IMR-90 (cell line): ENCODE measurements around the gene FAM83E. TPM values are rescaled to one million over a fixed set of nuclear protein-coding genes. Genes with fewer than 3 reads are reported as not detected.

Experiments used
- ATAC-seq: fragments of 200-7000 bp; cut with Tn5 transposase; 2 replicates; pipeline ENCODE4 v1.9.1; 2020; ENCODE audit warnings: low read depth, mild to moderate bottlenecking, moderate library complexity
- BruUV-seq: library from RNA; stranded (reverse); fragments of 400-500 nt; replicated peaks from 2 replicates; lab custom pipeline; 2021; lab: Mats Ljungman, UMichigan
- CTCF ChIA-PET: fragments of 300-600 bp; formaldehyde crosslinking; extraction: SDS; loops from one replicate; lab custom pipeline; 2021; ENCODE audit warnings: antibody characterized with exemption; lab: Yijun Ruan, JAX
- POLR2A ChIA-PET: fragments of 300-600 bp; sonication (Branson Sonifier 250); formaldehyde crosslinking; loops from one replicate; lab custom pipeline; 2022; ENCODE audit warnings: antibody characterized with exemption; ENCODE audit not compliant: unreplicated experiment; lab: Charles Lee
- DNase-seq: peaks from one replicate; pipeline ENCODE4 v3.0.0; 2013
- H2AFZ ChIP-seq: replicated peaks from 2 replicates; pipeline ENCODE3; 2013; ENCODE audit warnings: low read length, mild to moderate bottlenecking; ENCODE audit not compliant: poor library complexity
- H2AK5ac ChIP-seq: 2 replicates; pipeline ENCODE4 v1.6.1; 2013; ENCODE audit warnings: low read depth, low read length, inconsistent platforms
- H2AK9ac ChIP-seq: replicated peaks from 2 replicates; pipeline ENCODE3; 2013; ENCODE audit warnings: mild to moderate bottlenecking, low read depth, low read length, moderate library complexity; ENCODE audit not compliant: poor library complexity
- H2BK120ac ChIP-seq: 2 replicates; pipeline ENCODE4 v1.6.1; 2013; ENCODE audit warnings: low read depth, low read length, inconsistent platforms
- H2BK15ac ChIP-seq: 3 replicates; pipeline ENCODE4 v1.6.1; 2013; ENCODE audit warnings: low read depth, low read length, inconsistent platforms
- H2BK20ac ChIP-seq: 2 replicates; pipeline ENCODE4 v1.6.1; 2013; ENCODE audit warnings: low read depth, mild to moderate bottlenecking, inconsistent platforms, low read length, moderate library complexity
- H2BK5ac ChIP-seq: 2 replicates; pipeline ENCODE4 v1.6.1; 2013; ENCODE audit warnings: mild to moderate bottlenecking, low read depth, low read length, inconsistent platforms; ENCODE audit not compliant: poor library complexity, severe bottlenecking
- H3K14ac ChIP-seq: replicated peaks from 2 replicates; pipeline ENCODE4 v1.6.1; 2013; ENCODE audit warnings: low read depth, low read length, inconsistent platforms
- H3K18ac ChIP-seq: 2 replicates; pipeline ENCODE4 v1.6.1; 2013; ENCODE audit warnings: low read depth, low read length, control low read depth
- H3K23ac ChIP-seq: 2 replicates; pipeline ENCODE4 v1.6.1; 2013; ENCODE audit warnings: low read depth, low read length, inconsistent platforms
- H3K27ac ChIP-seq: 2 replicates; pipeline ENCODE4 v1.5.1; 2013; ENCODE audit warnings: mild to moderate bottlenecking, control low read depth, low read length; ENCODE audit not compliant: insufficient read depth
- H3K27me3 ChIP-seq: 2 replicates; pipeline ENCODE4 v1.6.1; 2013; ENCODE audit warnings: low read length; ENCODE audit not compliant: control insufficient read depth, insufficient read depth
- H3K36me3 ChIP-seq: 2 replicates; pipeline ENCODE4 v1.6.1; 2013; ENCODE audit warnings: low read length, mixed read lengths; ENCODE audit not compliant: control insufficient read depth, insufficient read depth
- H3K4ac ChIP-seq: 2 replicates; pipeline ENCODE4 v1.6.1; 2013; ENCODE audit warnings: low read depth, low read length, inconsistent platforms
- H3K4me1 ChIP-seq: 2 replicates; pipeline ENCODE4 v1.6.1; 2013; ENCODE audit warnings: low read length, mixed read lengths; ENCODE audit not compliant: control insufficient read depth, insufficient read depth
- H3K4me2 ChIP-seq: 2 replicates; pipeline ENCODE4 v1.6.1; 2013; ENCODE audit warnings: low read depth, mild to moderate bottlenecking, control low read depth, low read length, moderate library complexity
- H3K4me3 ChIP-seq: 2 replicates; pipeline ENCODE4 v1.5.1; 2013; ENCODE audit warnings: low read depth, mild to moderate bottlenecking, control low read depth, low read length, moderate library complexity; ENCODE audit not compliant: insufficient read depth
- H3K56ac ChIP-seq: 2 replicates; pipeline ENCODE4 v1.6.1; 2013; ENCODE audit warnings: low read length, inconsistent platforms; ENCODE audit not compliant: insufficient read depth; ENCODE audit errors: extremely low read depth
- H3K79me1 ChIP-seq, 2 experiments: 2 replicates each; pipeline ENCODE4 v1.6.1; 2013; ENCODE audit warnings: low read length in 2 of 2, inconsistent platforms in 1 of 2, low read depth in 1 of 2
- H3K9ac ChIP-seq: 2 replicates; pipeline ENCODE4 v1.6.1; 2013; ENCODE audit warnings: low read depth, low read length, control low read depth
- H3K9me1 ChIP-seq: 2 replicates; pipeline ENCODE4 v1.6.1; 2013; ENCODE audit warnings: low read length, inconsistent platforms; ENCODE audit not compliant: insufficient read depth
- H3K9me3 ChIP-seq: 2 replicates; pipeline ENCODE4 v1.6.1; 2013; ENCODE audit warnings: low read length; ENCODE audit not compliant: control insufficient read depth, insufficient read depth
- H4K20me1 ChIP-seq: 2 replicates; pipeline ENCODE4 v1.6.1; 2013; ENCODE audit warnings: low read length, inconsistent platforms; ENCODE audit not compliant: insufficient read depth
- H4K5ac ChIP-seq: 2 replicates; pipeline ENCODE4 v1.6.1; 2013; ENCODE audit warnings: mild to moderate bottlenecking, low read depth, low read length, control low read depth
- H4K8ac ChIP-seq, 2 experiments: 2 replicates each; pipeline ENCODE4 v1.6.1; 2013; ENCODE audit warnings: low read depth in 2 of 2, low read length in 2 of 2, control low read depth in 1 of 2, inconsistent platforms in 1 of 2
- H4K91ac ChIP-seq: 2 replicates; pipeline ENCODE4 v1.6.1; 2013; ENCODE audit warnings: low read depth, low read length, inconsistent platforms; ENCODE audit not compliant: insufficient read depth
- BHLHE40 ChIP-seq: fragments of 150-350 bp; IDR thresholded peaks from 2 replicates; pipeline ENCODE4 v1.6.1; 2016; ENCODE audit warnings: mild to moderate bottlenecking, low read depth, low read length
- CHD1 ChIP-seq: IDR thresholded peaks from 2 replicates; pipeline ENCODE4 v1.6.1; 2012; ENCODE audit warnings: low read depth, low read length, improper control_type of control experiment
- FOS ChIP-seq: fragments of 150-350 bp; IDR thresholded peaks from 2 replicates; pipeline ENCODE4 v1.6.1; 2016; ENCODE audit warnings: low read depth, low read length
- MAFK ChIP-seq: IDR thresholded peaks from 2 replicates; pipeline ENCODE4 v1.6.1; 2012; ENCODE audit warnings: low read depth, low read length, improper control_type of control experiment
- MAZ ChIP-seq: IDR thresholded peaks from 2 replicates; pipeline ENCODE4 v1.6.1; 2012; ENCODE audit warnings: low read depth, mild to moderate bottlenecking, low read length, improper control_type of control experiment, moderate library complexity, borderline replicate concordance
- MXI1 ChIP-seq: IDR thresholded peaks from 2 replicates; pipeline ENCODE4 v1.6.1; 2012; ENCODE audit warnings: low read depth, mild to moderate bottlenecking, low read length, moderate library complexity, borderline replicate concordance
- NFE2L2 ChIP-seq: fragments of 150-350 bp; IDR thresholded peaks from 2 replicates; pipeline ENCODE4 v1.6.1; 2016; ENCODE audit warnings: low read depth, mild to moderate bottlenecking, low read length
- POLR2A ChIP-seq: IDR thresholded peaks from 2 replicates; pipeline ENCODE4 v1.6.1; 2012; ENCODE audit warnings: mild to moderate bottlenecking, low read depth, low read length
- RAD21 ChIP-seq: IDR thresholded peaks from 2 replicates; pipeline ENCODE4 v1.6.1; 2012; ENCODE audit warnings: low read length, improper control_type of control experiment
- RCOR1 ChIP-seq: IDR thresholded peaks from 2 replicates; pipeline ENCODE4 v1.6.1; 2012; ENCODE audit warnings: mild to moderate bottlenecking, low read length, improper control_type of control experiment; ENCODE audit not compliant: insufficient replicate concordance
- RFX5 ChIP-seq: IDR thresholded peaks from 2 replicates; pipeline ENCODE4 v1.8.0; 2012; ENCODE audit warnings: low read depth, mild to moderate bottlenecking, low read length, moderate library complexity
- SMC3 ChIP-seq: fragments of 150-350 bp; IDR thresholded peaks from 2 replicates; pipeline ENCODE4 v1.6.1; 2016; ENCODE audit warnings: low read depth, mild to moderate bottlenecking, antibody characterized with exemption, low read length, moderate library complexity
- WGBS, 2 experiments: methylation state at CpG; one replicate each; pipeline versions ENCODE4 v1.1.5 to v1.1.7; 2013; ENCODE audit warnings: missing lambda C conversion rate in 2 of 2; ENCODE audit not compliant: insufficient read length in 1 of 2; ENCODE audit errors: extremely low coverage in 2 of 2; 5-methylcytosine and 5-hydroxymethylcytosine counted together
- dilution Hi-C: fragments of 300-500 bp; cut with HindIII; formaldehyde crosslinking; loops from one replicate; pipeline ENCODE4 v1.14.3; 2018; ENCODE audit warnings: low sequenced_read_pairs; ENCODE audit not compliant: unreplicated experiment
- in situ Hi-C: fragments of 300-500 bp; cut with MboI; formaldehyde crosslinking; loops from 3 replicates; pipeline ENCODE4 v1.14.3; 2019; ENCODE audit warnings: low sequenced_read_pairs, inconsistent platforms, mixed read lengths
- intact Hi-C: fragments of 100-400 bp; cut with micrococcal nuclease; formaldehyde crosslinking; loops from 2 replicates; pipeline ENCODE4 v1.10.0; 2022
- polyA plus RNA-seq, 3 experiments: library from polyadenylated mRNA; depleted of rRNA; stranded (reverse); fragments of >200 nt; gene quantifications; 2 replicates each; pipeline ENCODE4 v1.2.3, GENCODE V29; 2012; ENCODE audit warnings: low replicate concordance in 1 of 3
- total RNA-seq: library from RNA; depleted of rRNA; stranded (reverse); fragments of >200 nt; gene quantifications from 2 replicates; pipeline ENCODE4 v1.2.3, GENCODE V29; 2012
- TF ChIP-seq, protein P1 (sequence below): fragments of 150-350 bp; IDR thresholded peaks from 2 replicates; pipeline ENCODE4 v1.6.1; 2017; ENCODE audit warnings: mild to moderate bottlenecking, antibody characterized with exemption, low read length, low read depth
- TF ChIP-seq, protein P2 (sequence below): conservative IDR thresholded peaks from 2 replicates; pipeline ENCODE4 v1.5.1; 2012; ENCODE audit warnings: mild to moderate bottlenecking, low read depth, low read length, improper control_type of control experiment
- TF ChIP-seq, protein P3 (sequence below): fragments of 150-350 bp; IDR thresholded peaks from 2 replicates; pipeline ENCODE4 v1.6.1; 2016; ENCODE audit warnings: low read depth, mild to moderate bottlenecking, low read length, moderate library complexity, borderline replicate concordance

The FAM83E gene
- total and polyA plus RNA-seq, 2 of the 4 experiments (the other 2 are of a cell fraction) = 0.05 to 0.36 TPM

DNA sequence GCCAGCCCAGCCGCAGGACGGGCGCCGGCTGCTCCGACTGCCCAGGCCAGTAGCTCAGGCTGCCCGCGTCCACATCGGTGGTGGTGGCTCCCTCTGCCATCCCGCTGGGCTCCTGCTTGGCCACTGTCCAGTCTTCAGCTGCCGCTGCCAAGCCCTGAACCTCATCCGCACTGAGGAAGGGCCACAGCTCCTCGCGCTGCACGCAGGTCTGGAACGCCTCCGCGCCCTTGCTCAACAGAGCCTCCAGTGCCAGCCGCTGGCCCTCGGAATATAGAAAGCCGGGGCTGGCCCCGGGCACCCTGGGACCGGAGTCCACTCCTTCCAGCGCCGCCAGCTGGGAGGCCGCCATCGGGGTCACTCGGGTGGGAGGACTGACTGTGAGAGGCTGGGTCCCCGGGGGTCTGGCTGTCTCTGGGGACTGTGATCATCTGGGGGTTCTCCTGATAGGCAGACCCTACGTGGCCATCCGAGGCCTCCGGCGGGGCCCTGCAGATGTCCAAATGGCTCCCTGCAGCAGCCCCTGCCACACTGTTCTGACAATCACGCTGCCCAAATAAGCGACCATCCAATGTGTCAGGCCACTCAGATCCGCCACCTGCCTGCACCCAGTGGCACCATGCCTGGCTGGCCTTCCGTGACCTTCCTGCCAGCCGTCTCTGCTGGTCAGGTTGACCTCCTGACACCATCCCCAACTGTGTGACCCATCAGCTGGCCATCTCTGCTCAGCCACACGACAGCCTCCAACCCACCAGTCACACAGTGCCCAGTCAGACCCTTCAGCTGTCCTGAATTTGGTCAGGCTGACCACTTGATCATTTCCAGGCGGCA, 1.6 kb downstream of the FAM83E start:
- Histone ChIP-seq H3K23ac (no peak overlapping the region), H2AK9ac (no peak overlapping the region), H2BK120ac (no peak overlapping the region), H3K4ac (no peak overlapping the region), H2BK20ac (no peak overlapping the region), H3K9me3 (no peaks in the 10 kb centered on the region), H3K4me3 (no peak overlapping the region), H3K27ac (no peak overlapping the region), H4K91ac (no peak overlapping the region), H2BK15ac (no peak overlapping the region), H2BK5ac (no peak overlapping the region), H3K27me3 (no peaks in the 10 kb centered on the region), H3K9me1 (no peaks in the 10 kb centered on the region), H3K9ac (no peak overlapping the region), H3K79me1 (peaks cover 8 to 32% of the 10 kb centered on the region in 2 experiments; a peak in 3 of 4 replicates), H4K8ac (no peak overlapping the region), H3K4me1 (peaks cover 8% of the 10 kb centered on the region), H4K5ac (no peak overlapping the region), H2AFZ (peak overlapping the region; percentile 7), H3K56ac (no peak overlapping the region), H2AK5ac (no peak overlapping the region), H3K18ac (no peak overlapping the region), H3K4me2 (no peak overlapping the region), H3K14ac (no peak overlapping the region), H3K36me3 (peaks cover 28% of the 10 kb centered on the region), H4K20me1 (peaks cover 47% of the 10 kb centered on the region)
- ChIA-PET POLR2A (no interaction called here), CTCF (no interaction called here)
- dilution Hi-C loops (no loop called here), in situ Hi-C loops (no loop called here), intact Hi-C loops (no loop called here)
- ATAC-seq (no peak), DNase-seq (no peak)
- no TSS peak for BruUV-seq
- 85% methylated on average over 24 of the region's 39 CpGs; no CpG with 5 or more reads in 1 of the 2 experiments for WGBS, 2 experiments
- TF ChIP-seq, protein P1, sequence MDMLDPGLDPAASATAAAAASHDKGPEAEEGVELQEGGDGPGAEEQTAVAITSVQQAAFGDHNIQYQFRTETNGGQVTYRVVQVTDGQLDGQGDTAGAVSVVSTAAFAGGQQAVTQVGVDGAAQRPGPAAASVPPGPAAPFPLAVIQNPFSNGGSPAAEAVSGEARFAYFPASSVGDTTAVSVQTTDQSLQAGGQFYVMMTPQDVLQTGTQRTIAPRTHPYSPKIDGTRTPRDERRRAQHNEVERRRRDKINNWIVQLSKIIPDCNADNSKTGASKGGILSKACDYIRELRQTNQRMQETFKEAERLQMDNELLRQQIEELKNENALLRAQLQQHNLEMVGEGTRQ = no peak
- TF ChIP-seq FOS (no peak), RFX5 (no peak), MXI1 (no peak), NFE2L2 (no peak), RCOR1 (no peak), CHD1 (no peak), SMC3 (no peak), POLR2A (no peak), MAFK (no peak), BHLHE40 (no peak), RAD21 (no peak), MAZ (no peak)
- TF ChIP-seq, protein P2, sequence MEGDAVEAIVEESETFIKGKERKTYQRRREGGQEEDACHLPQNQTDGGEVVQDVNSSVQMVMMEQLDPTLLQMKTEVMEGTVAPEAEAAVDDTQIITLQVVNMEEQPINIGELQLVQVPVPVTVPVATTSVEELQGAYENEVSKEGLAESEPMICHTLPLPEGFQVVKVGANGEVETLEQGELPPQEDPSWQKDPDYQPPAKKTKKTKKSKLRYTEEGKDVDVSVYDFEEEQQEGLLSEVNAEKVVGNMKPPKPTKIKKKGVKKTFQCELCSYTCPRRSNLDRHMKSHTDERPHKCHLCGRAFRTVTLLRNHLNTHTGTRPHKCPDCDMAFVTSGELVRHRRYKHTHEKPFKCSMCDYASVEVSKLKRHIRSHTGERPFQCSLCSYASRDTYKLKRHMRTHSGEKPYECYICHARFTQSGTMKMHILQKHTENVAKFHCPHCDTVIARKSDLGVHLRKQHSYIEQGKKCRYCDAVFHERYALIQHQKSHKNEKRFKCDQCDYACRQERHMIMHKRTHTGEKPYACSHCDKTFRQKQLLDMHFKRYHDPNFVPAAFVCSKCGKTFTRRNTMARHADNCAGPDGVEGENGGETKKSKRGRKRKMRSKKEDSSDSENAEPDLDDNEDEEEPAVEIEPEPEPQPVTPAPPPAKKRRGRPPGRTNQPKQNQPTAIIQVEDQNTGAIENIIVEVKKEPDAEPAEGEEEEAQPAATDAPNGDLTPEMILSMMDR = no peak
- TF ChIP-seq, protein P3, sequence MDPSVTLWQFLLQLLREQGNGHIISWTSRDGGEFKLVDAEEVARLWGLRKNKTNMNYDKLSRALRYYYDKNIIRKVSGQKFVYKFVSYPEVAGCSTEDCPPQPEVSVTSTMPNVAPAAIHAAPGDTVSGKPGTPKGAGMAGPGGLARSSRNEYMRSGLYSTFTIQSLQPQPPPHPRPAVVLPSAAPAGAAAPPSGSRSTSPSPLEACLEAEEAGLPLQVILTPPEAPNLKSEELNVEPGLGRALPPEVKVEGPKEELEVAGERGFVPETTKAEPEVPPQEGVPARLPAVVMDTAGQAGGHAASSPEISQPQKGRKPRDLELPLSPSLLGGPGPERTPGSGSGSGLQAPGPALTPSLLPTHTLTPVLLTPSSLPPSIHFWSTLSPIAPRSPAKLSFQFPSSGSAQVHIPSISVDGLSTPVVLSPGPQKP = no peak
